HG03066 (cell line): ENCODE measurements around the gene OSMR.

Source experiments
- ATAC-seq: cut with Tn5 transposase; IDR thresholded peaks from one replicate; pipeline ENCODE4 v1.9.1; 2021; ENCODE audit warnings: low read depth; ENCODE audit not compliant: unreplicated experiment

The OSMR gene

GRCh38 chr5:38845526-38846378 lies at the start of gene OSMR:
Gene OSMR (plus strand): TSS chr5:38846012. CDS start chr5:38869045, 23,033 bp downstream.
- no peak for ATAC-seq

GRCh38 chr5:38796742-38797108 lies 49.1 kb upstream of the OSMR start:
- ATAC-seq: no peak

GRCh38 chr5:38797838-38798237 lies 48.0 kb upstream of the OSMR start:
- no peak for ATAC-seq

GRCh38 chr5:38799556-38800377 lies 46.0 kb upstream of the OSMR start:
- no peak for ATAC-seq

- ATAC-seq: no peak
Observed at GRCh38 chr5:38800515-38800914, 45.3 kb upstream of the OSMR start.

- ATAC-seq: no peak
Observed at GRCh38 chr5:38802125-38802524, 43.7 kb upstream of the OSMR start.

GRCh38 chr5:38803246-38803645 lies 42.6 kb upstream of the OSMR start:
- no peak for ATAC-seq

- ATAC-seq: no peak
Observed at GRCh38 chr5:38806775-38807258, 39.0 kb upstream of the OSMR start.

- no peak for ATAC-seq
Observed at GRCh38 chr5:38807570-38808483, 38.0 kb upstream of the OSMR start.

GRCh38 chr5:38808666-38809343 lies 37.0 kb upstream of the OSMR start:
- no peak for ATAC-seq

- no peak for ATAC-seq
Observed at GRCh38 chr5:38809388-38810359, 36.1 kb upstream of the OSMR start.

GRCh38 chr5:38814879-38815278 lies 30.9 kb upstream of the OSMR start:
- ATAC-seq: no peak

GRCh38 chr5:38816083-38817030 lies 29.5 kb upstream of the OSMR start:
- ATAC-seq: no peak

- no peak for ATAC-seq
Observed at GRCh38 chr5:38821679-38822078, 24.1 kb upstream of the OSMR start.

- no peak for ATAC-seq
Observed at GRCh38 chr5:38823503-38823902, 22.3 kb upstream of the OSMR start.

- ATAC-seq: no peak
Observed at GRCh38 chr5:38824821-38825220, 21.0 kb upstream of the OSMR start.

- no peak for ATAC-seq
Observed at GRCh38 chr5:38825494-38825893, 20.3 kb upstream of the OSMR start.

GRCh38 chr5:38827525-38827924 lies 18.3 kb upstream of the OSMR start:
- no peak for ATAC-seq
